GM18511 (cell line): ENCODE measurements around the gene LAMP1.
"Not testable (repeated sequence)": the region's sequence is repeated elsewhere in the genome, so short reads cannot be mapped to it uniquely, and the experiment has no call there.

Source experiments
- ATAC-seq: cut with Tn5 transposase; IDR thresholded peaks from one replicate; pipeline ENCODE4 v1.9.1; 2021; ENCODE audit warnings: mild to moderate bottlenecking, moderate library complexity; ENCODE audit not compliant: unreplicated experiment

Gene LAMP1

DNA sequence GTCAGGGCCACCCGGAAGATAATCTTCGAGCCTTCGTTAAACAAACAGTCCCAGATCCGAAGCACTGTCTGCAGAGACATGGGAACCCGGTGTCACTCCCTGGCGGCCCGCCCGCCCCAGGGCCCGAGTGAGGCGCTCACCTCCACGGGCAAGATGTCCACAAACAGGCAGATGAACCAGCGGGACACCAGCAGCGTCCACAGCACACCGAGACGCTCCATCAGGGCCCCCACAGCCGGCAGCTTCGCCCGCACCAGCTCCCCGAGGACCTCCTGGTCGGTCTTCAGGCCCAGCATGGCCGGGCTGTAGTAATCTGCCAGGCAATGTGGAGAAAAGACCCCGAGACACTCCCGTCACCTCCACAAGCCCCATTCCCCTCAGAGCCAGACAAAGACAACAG lies 28.7 kb downstream of the LAMP1 start:
- ATAC-seq = no peak

DNA sequence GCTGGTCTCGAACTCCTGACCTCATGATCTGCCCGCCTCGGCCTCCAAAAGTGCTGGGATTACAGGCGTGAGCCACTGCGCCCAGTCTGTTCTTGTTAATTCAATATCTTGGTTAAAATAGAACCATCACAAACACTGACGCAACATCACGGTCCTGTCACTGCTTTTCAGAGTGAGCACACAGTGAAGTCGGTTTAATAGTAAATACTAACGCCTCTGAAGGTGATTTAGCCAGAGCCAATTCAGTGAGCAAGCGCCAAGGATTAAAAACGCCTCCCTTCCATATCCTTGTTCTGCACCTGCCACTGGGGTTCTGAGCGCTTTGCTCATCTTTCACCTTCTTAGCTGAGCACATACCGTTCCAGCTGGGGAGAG lies 30.3 kb downstream of the LAMP1 start:
- ATAC-seq = no peak

DNA sequence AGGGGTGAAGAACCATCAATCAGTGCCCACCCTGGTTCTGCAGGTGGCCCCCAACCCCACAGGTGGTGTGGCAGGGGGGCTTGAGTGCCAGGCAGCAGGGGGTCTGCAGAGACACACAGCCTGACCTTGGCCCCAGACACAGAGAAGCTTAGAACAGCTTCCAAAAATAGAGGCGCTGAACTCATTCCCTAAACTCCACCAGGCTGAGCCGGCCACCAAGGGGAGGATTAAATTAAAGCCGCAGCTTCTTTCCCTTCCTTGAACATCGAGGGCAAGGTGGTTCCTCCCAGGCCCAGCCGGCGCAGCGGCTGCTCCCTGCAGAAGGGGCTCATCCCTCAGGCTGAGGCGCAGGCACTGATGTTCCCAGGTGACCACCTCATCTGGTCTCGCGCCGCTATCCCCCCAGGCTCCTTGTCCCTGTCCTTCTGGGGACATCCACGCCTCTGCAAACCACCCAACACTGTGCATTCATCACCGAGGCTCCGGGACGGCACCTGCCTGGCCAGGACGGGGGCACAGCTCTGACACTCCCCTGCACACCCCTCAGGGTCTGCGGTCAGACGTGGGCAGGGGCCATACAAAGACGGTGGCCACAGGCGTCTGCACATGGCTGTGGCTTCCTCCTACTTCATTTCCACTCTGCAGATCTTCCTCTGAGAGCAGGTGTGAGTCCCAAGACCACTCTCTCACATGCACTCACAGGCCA lies 30.9 kb downstream of the LAMP1 start:
- ATAC-seq = no peak

DNA sequence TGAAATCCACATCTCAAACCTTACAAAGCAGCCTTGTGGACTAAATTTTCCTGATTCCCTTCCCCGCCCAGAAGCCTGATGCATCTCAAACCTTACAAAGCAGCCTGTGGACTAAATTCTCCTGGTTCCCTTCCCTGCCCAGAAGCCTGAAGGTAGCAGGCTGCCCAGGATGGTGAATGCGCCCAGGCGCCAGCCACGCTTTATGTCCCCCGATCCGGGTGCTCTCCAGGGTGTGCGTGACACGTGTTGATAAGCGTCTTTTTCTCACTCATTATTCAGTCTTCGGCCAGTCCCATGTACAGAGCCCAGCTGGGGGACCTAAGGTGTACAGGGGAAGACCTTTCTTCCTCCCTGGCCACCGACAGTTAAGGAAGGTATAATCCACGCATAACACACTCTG lies 31.8 kb downstream of the LAMP1 start:
- no peak for ATAC-seq

DNA sequence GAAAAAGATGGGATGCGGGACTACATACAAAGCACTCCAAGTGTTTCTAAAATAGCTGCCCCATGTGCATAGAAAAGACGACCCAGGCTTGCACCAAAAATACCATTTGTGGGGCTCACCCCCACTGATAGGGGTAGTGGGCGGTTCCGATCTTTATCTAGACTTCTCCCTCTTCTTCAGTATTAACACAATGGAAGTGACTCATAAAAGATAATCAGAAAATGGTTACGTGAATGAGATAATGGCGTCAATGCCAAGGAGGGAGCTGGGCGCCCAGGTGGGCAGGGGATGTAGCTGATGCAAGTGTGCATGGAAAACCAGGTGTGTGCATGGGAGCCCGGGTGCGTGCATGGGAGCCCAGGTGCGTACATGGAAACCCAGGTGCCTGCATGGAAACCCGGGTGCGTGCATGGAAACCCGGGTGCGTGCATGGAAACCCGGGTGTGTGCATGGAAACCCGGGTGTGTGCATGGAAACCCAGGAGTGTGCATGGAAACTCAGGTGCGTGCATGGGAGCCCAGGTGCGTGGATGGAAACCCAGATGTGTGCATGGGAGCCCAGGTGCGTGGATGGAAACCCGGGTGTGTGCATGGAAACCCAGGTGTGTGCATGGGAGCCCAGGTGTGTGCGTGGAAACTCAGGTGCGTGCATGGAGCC lies 32.7 kb downstream of the LAMP1 start:
- no peak for ATAC-seq

DNA sequence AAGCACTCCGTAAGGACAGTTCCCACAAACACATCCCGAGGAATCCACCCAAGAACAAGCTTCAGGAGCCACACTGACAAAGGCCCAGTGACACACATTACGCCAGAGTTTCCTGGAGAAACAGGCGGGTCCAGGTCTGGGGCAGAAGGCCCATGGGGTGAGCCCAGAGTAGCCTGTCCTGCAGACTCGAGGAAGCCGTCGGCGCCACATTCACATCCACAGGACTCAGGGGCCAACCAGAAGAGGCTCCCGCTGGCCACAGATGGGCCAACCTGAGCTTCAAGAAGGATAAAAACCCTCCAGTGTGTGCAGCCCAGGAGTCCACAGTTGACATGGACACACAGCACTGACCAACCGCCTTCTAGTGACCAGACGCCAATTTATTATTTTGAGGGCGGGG lies 35.6 kb downstream of the LAMP1 start:
- no peak for ATAC-seq

DNA sequence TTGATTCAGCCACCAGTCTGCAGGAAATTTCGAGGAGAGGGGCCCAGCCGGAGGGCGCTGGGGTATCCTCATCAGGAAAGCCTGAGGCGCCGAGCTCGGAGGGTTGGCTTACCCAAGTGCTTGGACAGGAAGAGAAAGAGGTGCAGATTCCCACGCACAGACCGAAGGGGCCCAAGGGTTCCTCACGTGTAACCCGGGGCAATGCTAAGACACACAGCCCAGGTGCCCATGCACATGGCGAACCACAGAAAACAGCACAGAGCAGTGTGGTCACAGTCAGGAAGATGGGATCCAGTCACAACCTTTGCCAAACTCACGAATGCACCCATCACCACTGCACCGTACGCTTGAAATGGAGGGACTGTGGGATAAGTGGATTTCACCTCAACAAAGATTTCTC lies 36.0 kb downstream of the LAMP1 start:
- ATAC-seq = no peak

DNA sequence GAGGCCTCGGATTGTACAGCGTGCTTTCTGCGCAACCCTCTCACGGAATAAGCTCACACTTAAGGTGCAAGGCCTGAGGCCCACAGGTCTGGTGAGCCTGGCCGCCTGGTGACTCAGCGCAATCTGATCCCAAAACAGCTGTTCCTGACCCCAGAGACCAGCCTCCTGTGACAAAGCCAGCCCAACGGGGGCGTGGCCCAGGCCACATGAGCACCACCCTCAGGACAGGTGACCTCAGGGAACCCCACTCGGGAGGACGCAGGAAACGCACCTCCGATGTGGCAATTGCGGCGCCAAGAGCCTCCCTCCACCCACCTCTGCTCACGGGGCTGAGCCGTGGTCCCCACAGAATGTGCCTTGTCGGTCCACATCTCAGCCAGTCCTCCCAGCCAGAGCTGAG lies 40.5 kb downstream of the LAMP1 start:
- ATAC-seq = no peak

DNA sequence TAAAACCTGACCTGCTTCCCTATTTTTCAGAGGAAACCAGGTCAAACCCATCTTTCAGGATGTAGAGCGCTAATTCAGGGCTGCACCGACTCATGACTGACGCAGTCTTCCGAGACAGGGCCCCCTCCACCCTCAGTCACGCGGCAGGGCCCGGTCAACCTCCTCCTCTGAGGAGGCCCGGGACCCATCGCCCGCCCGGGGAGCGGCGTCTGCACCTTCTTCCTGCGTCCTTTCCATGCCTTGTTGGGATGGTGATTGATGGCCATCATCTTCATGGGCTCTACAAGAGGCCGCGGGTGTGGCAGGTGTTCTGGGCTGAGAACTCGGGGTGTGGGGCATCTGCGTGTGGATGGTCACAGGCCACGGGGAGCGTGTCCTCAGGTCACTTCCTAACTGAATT lies 40.9 kb downstream of the LAMP1 start:
- ATAC-seq = no peak

DNA sequence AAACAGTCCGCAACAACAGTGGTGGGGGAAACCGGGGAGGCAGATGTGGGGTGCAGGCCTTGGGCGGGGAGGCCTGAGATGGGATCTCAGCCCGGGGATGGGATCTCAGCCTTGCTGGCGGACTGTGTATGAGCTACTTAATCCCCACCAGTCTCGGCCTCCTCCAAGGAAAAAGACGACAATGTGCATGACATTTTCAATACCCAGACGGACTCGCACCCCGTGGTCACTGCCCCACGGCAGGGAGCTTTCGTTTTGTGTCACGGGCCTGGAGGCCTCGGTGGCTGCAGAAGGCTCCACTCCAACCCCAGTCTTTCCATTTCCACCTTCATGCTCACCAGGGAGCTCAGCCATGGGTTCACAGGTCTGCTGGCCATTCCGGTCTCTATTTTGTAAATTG lies 41.4 kb downstream of the LAMP1 start:
- ATAC-seq = no peak

DNA sequence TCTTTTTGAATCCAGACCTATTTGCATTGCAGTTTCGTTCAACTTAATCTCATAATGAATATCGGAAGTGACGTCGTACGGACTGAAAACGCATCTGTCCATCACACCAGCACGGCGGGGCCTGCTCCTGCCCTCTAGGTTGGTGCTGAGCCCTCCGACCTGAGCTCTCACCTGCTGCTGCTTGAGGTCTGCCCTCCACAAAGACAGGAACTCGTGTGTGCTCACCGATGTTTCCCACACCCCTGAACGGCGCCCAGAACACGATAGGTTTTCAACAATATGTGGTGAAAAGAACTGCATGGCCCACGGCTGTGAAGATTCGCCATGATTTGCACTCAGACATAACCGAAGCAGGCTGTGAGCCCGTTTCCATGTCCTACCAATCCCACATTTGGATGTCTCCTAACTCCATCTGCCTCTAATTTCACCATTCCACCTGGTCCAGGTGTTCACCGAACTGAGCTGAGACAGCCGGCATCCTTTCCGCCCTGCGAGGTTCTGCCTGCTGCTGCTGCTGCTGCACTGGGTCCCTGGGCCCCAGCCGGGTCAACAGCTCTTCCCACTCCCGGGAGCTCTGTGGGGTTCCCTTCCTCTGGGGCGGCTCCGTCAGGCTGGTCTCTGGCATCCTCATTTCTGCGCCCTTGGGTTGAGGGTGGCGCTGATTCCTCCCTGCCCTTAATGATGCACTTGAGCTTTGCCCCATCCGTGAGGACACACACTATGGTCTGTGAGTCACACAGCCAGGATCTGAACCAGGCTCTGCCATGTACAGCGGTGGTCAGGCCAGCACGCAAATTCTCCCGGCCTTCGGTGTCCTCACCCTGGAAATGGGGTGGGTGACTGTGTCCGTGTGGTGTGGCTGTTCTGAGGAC lies 46.0 kb downstream of the LAMP1 start:
- no peak for ATAC-seq

DNA sequence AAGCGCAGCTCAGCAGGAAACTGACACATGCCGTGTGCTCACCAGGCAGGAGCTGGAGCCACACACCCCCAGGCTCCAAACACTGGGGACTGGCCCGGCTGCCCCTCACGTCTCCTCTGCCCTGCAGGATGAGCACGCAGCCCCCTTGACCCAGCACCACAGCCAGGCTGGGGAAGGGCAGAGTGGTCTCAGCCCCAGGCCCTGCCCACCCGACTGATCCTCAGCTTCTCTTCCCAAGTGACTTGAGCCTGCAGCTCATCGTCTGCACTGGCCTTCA lies 46.6 kb downstream of the LAMP1 start:
- ATAC-seq = no peak

DNA sequence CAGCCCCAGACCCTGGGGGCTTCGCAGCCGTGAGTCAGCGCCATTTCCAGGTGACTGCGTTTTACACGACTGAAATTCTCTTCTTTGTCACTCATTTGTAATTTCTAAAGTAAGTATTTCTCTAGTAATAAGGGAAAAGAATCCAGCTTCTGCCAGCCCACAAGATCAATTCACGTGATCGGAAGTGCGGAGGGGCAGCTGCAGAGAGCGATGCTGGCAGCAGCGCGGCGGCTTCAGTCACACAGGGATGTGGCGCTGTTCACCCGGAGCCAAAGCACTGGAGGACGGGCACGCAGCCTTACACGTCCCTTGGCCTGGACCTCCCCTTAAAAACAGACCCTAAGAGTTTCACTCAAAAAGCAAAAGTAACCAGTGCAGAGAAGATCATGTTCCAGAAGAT lies 48.4 kb downstream of the LAMP1 start:
- no peak for ATAC-seq

DNA sequence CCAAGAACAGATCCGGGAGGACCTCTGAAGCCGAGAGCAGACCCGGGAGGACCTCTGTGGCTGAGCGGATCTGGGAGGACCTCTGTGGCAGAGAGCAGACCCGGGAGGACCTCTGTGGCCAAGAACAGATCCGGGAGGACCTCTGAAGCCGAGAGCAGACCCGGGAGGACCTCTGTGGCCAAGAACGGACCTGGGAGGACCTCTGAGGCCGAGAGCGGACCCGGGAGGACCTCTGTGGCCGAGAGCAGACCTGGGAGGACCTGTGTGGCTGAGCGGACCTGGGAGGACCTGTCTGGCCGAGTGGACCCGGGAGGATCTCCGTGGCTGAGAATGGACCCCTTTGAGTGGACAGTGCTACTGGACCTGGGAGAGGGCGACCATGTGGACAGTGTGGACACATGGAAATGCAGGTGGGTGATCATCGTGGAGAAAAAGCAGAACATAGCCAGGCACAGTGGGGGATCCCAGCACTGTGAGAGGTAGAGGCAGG lies 50.7 kb downstream of the LAMP1 start:
- ATAC-seq = not testable (repeated sequence)

DNA sequence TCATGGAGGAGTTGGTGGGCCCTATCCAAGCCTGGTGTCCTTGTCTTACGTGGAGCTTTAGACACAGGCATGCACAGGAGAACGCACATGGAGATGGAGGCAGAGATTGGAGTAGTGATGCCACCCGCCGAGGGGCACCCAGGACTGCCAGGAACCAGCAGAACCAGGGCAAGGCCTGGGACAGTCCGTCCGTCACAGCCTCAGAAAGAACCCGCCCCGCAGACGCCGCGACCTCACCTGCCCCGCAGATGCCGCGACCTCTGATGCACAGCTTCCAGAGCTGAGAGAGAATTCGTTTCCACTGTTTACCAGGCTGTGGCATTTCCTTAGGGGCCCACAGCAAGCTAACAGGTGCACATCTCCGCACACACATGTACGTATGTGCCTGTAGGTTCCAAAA lies 51.6 kb downstream of the LAMP1 start:
- ATAC-seq = no peak

DNA sequence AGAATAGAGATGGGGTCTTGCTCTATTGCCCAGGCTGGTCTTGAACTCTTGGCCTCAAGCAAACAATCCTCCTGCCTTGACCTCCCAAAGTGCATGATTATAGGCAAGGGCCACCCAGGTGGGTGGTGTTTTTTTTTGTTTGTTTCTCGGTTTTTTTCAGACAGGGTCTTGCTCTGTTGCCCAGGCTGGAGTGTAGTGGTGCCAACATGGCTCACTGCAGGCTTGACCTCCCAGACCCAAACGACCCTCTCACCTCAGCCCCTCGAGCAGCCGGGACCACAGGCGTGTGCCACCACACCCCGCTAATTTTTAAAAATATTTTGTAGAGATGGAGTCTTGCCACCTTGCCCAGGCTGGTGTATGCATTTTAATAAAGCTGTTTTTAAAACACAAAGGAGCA lies 52.0 kb downstream of the LAMP1 start:
- no peak for ATAC-seq

DNA sequence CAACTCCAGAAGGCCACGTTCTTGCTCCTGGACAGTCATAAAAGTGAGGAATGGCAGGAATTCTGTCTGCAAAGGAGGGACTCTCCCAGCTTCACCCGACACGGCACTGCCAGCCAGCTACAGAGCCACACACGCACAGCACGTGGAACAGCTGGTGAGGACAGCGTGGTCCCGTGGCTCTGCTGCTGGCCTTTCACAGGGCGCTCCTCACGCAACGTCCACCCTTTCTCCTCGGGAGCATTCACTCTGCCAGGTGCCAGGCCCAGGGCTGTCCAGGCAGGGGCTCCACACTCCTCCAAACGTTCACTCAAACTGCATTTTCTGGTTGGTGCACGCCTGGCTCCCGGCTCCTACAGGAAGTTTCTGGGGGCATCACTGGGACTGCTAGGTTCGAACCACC lies 52.5 kb downstream of the LAMP1 start:
- no peak for ATAC-seq

DNA sequence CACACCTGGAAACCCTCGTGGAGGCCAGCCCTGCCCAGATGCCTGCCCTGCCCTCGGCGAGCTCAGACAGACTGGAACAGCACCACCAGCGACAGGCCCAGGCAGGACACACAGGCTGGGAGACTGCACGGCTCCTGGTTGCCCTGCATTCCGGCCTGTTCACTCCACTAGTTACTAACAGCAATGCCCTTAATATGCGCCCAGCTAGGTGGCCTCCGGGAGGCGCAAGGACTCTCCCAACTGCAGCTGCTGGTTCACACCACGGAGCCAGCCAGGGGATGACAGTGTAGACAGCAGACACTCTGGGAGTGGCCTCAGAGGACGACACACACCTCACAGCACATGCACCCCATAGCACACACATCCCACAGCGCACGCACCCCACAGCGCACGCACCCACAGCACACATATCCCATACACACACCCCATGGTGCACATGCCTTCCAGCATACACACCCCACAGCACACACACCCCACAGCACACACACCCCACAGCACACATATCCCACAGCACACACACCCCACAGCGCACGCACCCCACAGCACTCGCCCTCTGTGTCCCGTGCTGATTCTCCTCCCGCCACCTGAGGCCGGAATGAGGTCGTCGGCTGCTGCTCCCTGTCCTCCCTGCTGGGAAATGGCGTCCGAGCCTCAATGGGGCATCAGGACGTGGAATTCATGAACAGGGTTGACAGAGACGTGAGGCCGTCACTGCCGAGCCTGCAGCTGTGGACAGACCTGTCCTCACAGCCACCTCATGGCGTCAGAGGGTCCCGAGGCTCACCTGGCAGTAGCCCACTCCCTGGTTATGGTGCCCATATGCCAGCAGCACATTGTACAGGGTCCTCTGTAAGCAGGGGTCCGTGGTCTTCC lies 53.3 kb downstream of the LAMP1 start:
- no peak for ATAC-seq

DNA sequence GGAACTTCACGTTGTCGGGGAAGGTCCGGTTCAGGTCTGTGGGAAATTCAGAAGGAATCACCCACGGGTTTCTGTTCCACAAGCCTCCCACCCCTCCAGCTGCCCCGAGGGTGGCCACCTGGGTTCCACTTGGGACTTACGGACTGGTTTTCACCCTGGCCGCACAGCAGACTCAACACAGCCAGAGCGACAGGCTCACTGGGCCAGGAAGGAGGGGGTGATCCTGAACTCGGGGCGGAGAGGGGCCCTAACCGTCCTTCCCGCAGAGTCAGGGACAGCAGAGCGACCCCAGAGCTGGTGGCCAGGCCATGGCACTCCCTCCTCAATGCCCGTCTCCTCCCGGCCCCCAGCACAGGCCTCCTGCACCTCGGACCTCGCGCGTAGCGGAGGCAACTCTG lies 53.9 kb downstream of the LAMP1 start:
- no peak for ATAC-seq

DNA sequence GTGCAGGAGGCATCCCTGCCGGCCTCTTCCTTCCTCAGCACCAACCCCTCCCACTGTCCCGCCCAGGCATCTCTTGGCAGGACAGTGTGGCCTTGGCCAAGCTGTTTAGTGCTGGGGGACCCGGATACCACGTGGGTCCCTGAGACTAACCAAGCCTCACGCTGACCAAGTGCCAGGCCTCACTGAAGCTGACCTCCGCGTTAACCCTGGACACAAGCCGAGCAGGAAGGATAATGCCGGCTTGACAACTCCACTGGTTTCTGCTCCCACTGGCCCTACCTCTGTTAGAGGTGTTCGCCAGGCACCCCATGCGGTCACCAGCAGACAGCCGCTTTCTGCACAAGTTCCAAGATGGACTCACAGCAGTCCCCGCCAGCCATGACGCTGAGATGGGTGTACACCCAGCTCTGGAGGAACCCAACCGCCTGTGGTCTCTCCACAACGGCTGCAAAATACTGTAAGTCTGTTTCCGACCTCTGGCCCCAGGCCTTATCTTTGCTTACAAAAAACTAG lies 54.5 kb downstream of the LAMP1 start:
- ATAC-seq = no peak

DNA sequence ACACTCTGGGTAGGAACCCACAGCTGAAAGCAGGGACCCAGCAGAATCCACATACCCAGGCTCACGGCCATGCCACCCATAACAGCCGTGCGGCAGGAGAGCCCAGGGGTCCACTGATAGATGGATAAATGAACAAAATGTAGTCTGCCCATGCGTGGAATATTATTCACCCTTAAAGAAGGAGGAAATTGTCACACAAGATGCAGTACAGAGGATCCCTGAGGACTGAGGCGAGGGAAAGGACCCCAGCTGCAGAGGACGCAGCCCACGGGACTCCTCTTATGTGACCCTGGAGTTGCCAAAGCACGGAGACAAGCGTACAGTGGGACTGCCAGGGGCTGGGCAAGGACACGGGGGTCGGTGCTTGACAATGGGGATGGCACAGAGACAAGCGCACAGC lies 56.2 kb downstream of the LAMP1 start:
- no peak for ATAC-seq
